ENCODE measurements around the gene DVL2.
A peak's percentile ranks its signal among the peaks of the same experiment; 100 is the strongest.

DVL2 gene

DNA sequence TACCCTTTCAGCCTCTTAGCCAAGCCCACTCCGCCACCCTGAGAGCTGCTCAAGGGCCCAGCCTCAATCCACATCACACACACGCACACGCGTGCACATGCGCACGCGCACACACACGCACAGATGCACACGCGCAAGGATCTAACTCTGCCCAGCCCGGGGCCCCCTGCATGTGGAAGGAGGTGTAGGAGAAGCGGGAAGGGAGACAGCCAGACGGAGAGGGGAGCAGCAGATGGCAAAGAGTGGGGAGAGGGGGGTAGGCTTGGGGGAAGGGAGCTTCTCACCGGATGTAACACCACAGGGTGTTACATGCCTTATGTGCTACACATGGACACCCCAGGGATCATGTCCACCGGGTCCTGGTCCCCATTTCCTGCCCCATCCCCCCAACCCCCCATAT, 30.0 kb downstream of the DVL2 start:
- Histone ChIP-seq H3K9me3 (ENCODE audit: insufficient read depth, low read length) (no peaks in the 10 kb centered on the region), H3K4me3 (ENCODE audit: insufficient read depth, low read length, poor library complexity, severe bottlenecking) (peak overlapping the region; percentile 41), H3K9me2 (replicated peaks; ENCODE audit: insufficient read depth, low read length) (no peaks in the 10 kb centered on the region), H2AFZ (ENCODE audit: low read depth, low read length, severe bottlenecking) (no peak overlapping the region), H3K9ac (ENCODE audit: low read length) (no peak overlapping the region), H3K36me3 (ENCODE audit: low read length) (no peaks in the 10 kb centered on the region), H3K79me2 (ENCODE audit: insufficient read depth, low read length) (no peaks in the 10 kb centered on the region), H3K4me2 (ENCODE audit: low read depth, low read length, poor library complexity, severe bottlenecking) (peak overlapping the region; percentile 77), H4K20me1 (ENCODE audit: low read depth, low read length) (no peaks in the 10 kb centered on the region), H3K27ac (ENCODE audit: low read depth, low read length) (no peak overlapping the region), H3K27me3 (ENCODE audit: low read length) (no peaks in the 10 kb centered on the region), H3F3A (ENCODE audit: insufficient read depth) (peaks cover 3% of the 10 kb centered on the region; the same call in 1 of the 2 replicates)
- TF ChIP-seq CTCF (IDR thresholded peaks at IDR 0.05; ENCODE audit: insufficient read depth, low read length, poor library complexity, severe bottlenecking), result no peak
- TF ChIP-seq EZH2phosphoT487 (conservative IDR thresholded peaks at IDR 0.05; ENCODE audit: low read length), result no peak

- H3K9ac ChIP-seq (ENCODE audit: low read length), result no peak overlapping the region
- no peak overlapping the region for H3K4me2 ChIP-seq (ENCODE audit: low read depth, low read length, poor library complexity, severe bottlenecking)
- H3K9me2 ChIP-seq (replicated peaks; ENCODE audit: insufficient read depth, low read length), result no peaks in the 10 kb centered on the region
- no peak overlapping the region for H3K27ac ChIP-seq (ENCODE audit: low read depth, low read length)
- H3F3A ChIP-seq (ENCODE audit: insufficient read depth), result peaks cover 3% of the 10 kb centered on the region; the same call in 1 of the 2 replicates
- H3K4me3 ChIP-seq (ENCODE audit: insufficient read depth, low read length, poor library complexity, severe bottlenecking), result no peak overlapping the region
- H3K79me2 ChIP-seq (ENCODE audit: insufficient read depth, low read length), result no peaks in the 10 kb centered on the region
- no peak overlapping the region for H2AFZ ChIP-seq (ENCODE audit: low read depth, low read length, severe bottlenecking)
- H3K9me3 ChIP-seq (ENCODE audit: insufficient read depth, low read length), result no peaks in the 10 kb centered on the region
- no peaks in the 10 kb centered on the region for H3K36me3 ChIP-seq (ENCODE audit: low read length)
- no peaks in the 10 kb centered on the region for H4K20me1 ChIP-seq (ENCODE audit: low read depth, low read length)
- H3K27me3 ChIP-seq (ENCODE audit: low read length), result no peaks in the 10 kb centered on the region
- TF ChIP-seq CTCF (IDR thresholded peaks at IDR 0.05; ENCODE audit: insufficient read depth, low read length, poor library complexity, severe bottlenecking) (no peak), EZH2phosphoT487 (conservative IDR thresholded peaks at IDR 0.05; ENCODE audit: low read length) (no peak)
These were observed 30.9 kb downstream of the DVL2 start for GRCh38 chr17:7203391-7203790.

- Histone ChIP-seq H2AFZ (ENCODE audit: low read depth, low read length, severe bottlenecking) (no peak overlapping the region), H3K36me3 (ENCODE audit: low read length) (no peaks in the 10 kb centered on the region), H3K4me2 (ENCODE audit: low read depth, low read length, poor library complexity, severe bottlenecking) (no peak overlapping the region), H3K27ac (ENCODE audit: low read depth, low read length) (no peak overlapping the region), H3K4me3 (ENCODE audit: insufficient read depth, low read length, poor library complexity, severe bottlenecking) (no peak overlapping the region), H3K79me2 (ENCODE audit: insufficient read depth, low read length) (no peaks in the 10 kb centered on the region), H3K9ac (ENCODE audit: low read length) (no peak overlapping the region), H4K20me1 (ENCODE audit: low read depth, low read length) (no peaks in the 10 kb centered on the region), H3K9me2 (replicated peaks; ENCODE audit: insufficient read depth, low read length) (no peaks in the 10 kb centered on the region), H3K9me3 (ENCODE audit: insufficient read depth, low read length) (no peaks in the 10 kb centered on the region), H3K27me3 (ENCODE audit: low read length) (no peaks in the 10 kb centered on the region), H3F3A (ENCODE audit: insufficient read depth) (no peaks in the 10 kb centered on the region)
- no peak for TF ChIP-seq CTCF (IDR thresholded peaks at IDR 0.05; ENCODE audit: insufficient read depth, low read length, poor library complexity, severe bottlenecking)
- TF ChIP-seq EZH2phosphoT487 (conservative IDR thresholded peaks at IDR 0.05; ENCODE audit: low read length), result no peak
These were observed 37.5 kb downstream of the DVL2 start for GRCh38 chr17:7196651-7197401.
